Lung microvascular endothelial cell (primary cell): ENCODE measurements around the gene DUSP9. TPM values are rescaled to one million over a fixed set of nuclear protein-coding genes. Genes with fewer than 3 reads are reported as not detected.

ENCODE experiments used
- DNase-seq, 2 donors: peaks; one replicate each; pipeline versions ENCODE4 v3.0.0 to v3.0.0-alpha.2; 2010; ENCODE audit warnings: low read depth in 2 of 2
- total RNA-seq: library from RNA; depleted of rRNA; stranded (reverse); fragments of >200 nt; gene quantifications from 2 replicates; pipeline ENCODE4 v1.2.1, GENCODE V29; 2014

Gene DUSP9
- total RNA-seq, 1 donor from 2014 or later = under 0.01 TPM

DNA sequence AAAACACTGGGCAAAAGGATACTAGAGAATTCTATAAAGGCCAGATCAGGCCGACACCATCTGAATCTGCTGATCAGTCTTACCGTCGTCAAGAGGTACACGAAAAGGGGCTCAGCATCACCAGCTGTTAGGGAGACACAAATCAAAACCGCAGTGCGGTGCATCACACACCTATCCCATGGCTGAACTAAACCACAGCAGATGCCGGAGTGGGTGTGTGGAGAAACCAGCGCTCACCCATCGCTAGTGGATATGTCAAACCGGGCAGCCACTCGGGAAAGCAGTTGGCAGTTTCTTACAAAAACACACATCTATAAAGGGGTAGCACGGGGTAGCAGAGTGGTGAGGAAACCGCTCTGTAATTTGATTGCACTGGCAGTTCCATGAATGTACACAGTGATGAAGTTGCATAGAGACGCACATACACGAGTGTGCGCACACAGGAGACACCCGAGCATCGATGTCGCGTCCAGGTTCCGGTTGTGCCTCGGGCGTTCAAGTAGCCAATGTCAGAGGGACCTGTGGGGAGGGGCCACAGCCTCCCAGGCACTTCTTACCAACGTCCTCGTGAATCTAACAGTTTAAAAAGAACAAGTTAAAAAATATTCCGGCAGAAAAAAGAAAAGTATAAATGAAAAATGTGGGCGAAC, 24.9 kb upstream of the DUSP9 start:
- no peak for DNase-seq

DNA sequence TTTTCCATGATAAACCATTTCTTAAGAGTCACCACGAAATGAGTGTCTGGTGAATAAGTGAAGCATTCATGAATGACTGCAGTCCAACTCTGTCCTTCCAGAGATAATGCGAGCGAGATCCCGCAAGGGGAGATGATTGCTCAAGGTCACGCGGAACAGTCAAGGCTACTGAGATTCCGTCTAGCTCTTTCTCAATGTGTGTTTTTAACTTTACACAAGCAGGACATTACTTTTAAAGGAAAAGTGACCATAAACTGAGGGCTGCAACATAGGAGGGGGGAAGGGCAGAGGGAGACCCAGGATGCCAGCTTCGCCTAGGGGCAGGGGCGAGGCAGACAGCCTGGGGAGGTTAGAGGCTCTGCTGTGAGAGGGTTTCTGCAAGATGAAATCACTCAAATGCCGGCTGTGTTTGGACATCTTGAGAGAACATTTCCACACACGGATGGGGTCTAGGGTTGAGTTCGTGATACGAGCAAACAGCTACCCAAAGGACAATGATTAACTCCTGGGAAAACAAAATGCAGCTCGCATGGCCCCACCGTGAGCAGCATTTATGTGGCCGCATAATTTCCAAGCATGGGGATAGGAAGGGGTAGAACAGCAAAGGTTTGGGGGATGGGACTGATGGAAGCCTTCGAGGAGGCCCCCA, 24.2 kb upstream of the DUSP9 start:
- no peak for DNase-seq

DNA sequence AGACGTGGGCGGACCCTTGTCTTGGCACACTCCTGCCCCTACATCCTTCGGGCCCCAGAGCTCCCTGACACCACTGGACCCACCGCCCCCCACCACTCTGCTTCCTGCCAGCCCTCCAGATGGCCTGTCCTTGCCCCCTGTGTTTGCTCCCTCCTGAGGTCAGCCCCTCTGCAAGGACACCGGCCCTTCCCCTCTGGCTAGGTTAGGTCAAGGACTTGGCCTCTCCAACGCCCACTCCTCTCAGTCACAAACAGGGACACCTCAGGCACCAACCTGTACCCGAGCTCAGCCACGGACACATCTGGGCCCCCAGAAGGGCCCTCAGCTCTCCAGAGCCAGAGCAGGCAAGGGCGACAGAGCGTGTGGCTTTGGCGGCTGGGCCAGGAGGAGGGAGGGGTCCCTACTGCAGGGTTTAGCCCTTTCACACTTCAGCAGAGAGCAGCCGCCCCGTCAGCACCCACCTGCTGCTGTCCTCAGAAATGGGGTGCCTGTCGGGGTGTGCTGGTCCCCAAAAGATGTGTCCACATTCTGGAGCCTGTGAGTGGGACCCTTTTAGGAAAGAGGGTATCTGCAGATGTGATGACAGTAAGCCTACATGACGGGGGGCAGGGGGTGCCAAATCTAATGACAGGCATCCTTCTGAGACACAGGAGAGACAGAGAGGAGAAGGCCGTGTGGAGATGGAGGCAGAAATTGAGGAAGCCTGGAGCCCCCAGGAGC, 23.5 kb upstream of the DUSP9 start:
- DNase-seq = no peak

GRCh38 chrX:153624196-153625091, 22.6 kb upstream of the DUSP9 start:
- DNase-seq = no peak

DNA sequence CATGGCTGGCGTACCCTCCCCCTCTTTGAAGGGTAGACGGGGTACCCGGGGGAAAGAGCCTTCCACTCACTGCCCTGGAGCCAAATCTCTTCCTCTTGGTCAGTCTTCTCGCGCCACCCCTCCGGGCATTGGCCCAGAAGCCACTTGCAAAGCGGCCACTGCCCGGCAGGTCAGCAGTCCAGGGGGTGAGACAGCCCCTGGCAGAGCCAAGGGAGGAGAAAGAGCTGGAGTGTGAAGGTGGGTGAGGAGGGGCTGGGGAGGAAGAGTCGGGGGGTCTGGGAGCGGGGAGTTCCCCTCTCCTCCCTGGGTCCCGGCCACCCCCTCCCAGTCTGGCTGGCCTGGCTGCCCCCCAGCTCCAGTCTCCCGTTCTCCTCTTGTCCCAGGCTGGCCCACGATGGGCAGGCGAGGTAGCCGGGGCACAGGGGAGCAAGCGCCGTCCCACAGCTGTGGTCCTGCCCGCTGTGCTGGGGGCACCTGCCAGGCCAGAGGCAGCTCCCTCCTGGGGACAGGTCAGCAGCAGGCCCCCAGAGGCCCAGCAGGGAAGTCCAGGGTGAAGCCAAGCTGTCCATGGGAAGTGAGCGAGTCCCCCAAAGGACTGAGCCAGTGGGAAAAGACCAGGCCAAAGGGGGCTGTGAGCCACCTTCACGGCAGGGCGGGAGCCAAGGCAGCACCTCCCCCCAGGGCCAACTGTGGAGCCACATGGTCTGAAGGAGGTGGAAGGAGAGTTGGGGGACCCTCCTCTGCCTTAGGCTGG, 21.6 kb upstream of the DUSP9 start:
- no peak for DNase-seq

GRCh38 chrX:153626025-153626633, 20.9 kb upstream of the DUSP9 start:
- no peak for DNase-seq

DNA sequence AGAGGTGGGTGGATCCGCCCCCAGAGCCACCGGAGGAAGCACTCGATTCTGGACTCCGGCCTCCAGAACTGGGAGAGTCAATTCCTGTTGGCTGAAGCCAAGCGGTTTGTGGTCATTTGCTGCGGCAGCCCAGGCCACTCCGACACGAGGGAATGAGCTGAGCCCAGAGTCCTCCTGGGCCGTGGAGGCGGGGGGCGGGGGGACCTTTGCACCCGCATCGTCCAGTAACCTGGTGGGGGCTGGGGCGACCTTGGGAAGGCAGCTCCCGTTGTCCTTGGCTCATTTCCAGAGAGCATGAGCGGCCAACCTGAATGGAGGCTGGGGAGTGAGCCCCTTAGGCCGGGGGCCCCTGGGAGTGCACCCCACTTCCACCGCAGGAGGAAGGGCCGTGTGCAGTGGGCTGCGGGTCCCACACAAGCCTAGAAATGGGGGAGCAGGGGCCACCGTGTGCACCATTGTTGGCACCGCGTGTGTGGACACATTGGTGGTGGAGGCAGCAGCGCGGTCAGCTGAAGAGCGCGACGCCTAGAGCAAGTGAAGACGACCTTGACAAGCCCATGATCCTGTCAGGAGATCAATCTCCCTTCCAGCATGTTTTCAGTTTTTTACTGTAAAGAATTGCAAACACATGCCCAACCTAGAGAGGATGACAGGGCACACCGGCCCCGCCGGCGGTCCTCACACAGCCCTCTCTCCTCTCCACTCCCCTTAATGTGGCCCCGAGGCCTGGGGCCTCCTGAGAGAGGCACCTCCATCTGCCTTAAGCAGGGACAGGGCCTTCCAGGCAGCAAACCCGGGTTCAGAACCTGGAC, 19.9 kb upstream of the DUSP9 start:
- DNase-seq = no peak

DNA sequence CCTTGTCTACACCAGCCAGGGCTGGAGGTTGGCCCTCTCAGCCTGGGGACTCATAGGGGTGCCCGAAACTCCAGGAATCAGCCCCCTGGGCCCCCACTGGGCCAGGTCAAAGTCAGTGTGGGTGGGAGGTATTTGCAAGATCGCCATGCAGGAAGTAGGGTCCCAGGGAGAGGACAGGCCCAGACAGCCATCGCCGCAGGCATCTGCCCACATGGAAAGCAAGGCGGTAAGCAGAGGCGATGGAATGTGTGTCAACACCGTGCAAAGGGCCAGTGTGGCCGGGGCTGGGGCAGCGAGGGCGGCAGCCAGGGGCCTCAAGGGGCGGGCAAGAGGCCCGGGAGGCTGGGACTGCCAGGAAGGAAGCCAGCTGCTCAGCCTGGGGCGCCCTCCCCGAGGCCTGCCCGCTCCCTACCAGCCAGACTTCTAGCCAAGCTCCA, 19.3 kb upstream of the DUSP9 start:
- no peak for DNase-seq

DNA sequence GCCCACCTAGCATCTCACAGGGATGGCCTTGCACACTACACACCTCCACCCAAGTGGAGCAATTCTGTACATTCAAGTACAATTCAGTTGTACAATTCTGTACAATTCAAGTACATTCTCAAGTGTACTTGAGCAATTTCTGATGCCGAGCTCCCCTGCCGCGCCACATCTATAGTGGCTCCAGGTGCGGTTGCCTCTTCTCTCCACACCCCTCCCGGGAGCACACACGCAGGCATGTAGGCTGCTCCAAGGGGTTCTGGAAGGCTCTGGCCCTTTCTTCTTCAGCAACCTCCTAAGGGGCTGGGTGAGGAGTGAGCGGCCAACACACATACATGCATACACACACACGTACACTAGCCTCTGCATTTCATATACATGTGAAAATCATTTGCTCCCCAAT, 18.9 kb upstream of the DUSP9 start:
- DNase-seq = no peak

DNA sequence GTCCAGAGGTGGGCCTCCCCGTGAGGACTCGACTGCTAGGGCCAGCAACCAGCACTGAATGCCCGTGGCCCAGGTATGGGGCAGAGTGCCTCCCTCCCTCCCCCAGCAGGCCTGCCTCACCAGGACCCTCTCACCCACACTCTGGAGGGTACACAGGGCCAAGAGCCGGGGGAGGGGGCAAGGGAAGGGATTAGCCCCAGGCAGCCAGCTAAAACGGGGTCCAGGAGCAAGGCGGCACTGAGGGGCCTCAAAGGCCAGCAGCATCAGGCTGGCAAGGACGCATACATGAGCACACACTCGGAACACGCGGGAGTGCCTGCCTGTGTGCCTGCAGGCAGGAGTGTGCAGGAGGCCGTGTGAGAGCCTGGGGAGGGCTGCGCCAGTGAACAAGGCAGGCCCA, 18.3 kb upstream of the DUSP9 start:
- no peak for DNase-seq

GRCh38 chrX:153631346-153631745, 15.7 kb upstream of the DUSP9 start:
- no peak for DNase-seq

GRCh38 chrX:153631907-153632594, 15.0 kb upstream of the DUSP9 start:
- DNase-seq = no peak

DNA sequence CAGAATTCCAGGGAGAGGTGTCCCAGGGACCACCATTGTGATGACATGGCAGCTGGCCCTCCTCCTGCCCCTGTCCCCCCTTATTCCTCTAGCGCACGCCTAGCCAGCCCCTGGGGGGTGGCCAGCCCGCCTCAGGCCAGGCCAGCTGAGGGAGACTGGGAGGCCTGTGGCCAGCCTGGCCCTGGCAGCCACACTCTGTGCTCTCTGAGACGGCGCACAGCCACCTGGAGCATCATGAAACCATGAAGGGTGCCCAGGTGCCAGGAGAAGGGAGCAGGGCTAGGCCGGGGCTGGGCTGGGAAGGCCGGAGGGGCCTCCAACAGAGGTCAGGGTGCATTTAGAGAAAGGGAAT, 14.4 kb upstream of the DUSP9 start:
- no peak for DNase-seq

GRCh38 chrX:153633048-153633447, 14.0 kb upstream of the DUSP9 start:
- no peak for DNase-seq

- no peak for DNase-seq
These were observed 13.3 kb upstream of the DUSP9 start for GRCh38 chrX:153633607-153634180.

- no peak for DNase-seq
These were observed 12.8 kb upstream of the DUSP9 start for GRCh38 chrX:153634236-153634635.

DNA sequence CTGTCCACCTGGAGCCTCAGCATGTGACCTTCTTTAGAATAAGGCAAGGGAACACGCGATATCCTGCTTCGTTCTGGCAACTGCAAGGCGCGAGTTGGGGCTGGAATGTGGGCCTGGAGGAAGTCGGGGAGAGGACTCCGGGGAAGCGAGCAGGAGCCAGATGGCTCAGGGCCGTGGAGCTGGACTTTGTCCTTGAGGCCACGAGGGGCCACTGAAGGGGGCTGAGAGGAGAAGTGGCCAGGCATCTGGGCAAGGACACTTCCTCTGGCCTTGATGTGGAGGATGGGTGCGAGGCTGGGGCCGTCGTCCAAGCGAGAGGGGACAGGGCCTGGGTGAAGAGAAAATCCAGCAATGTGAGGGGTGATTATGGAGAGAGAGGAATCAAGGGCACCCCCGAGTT, 12.2 kb upstream of the DUSP9 start:
- DNase-seq = no peak

GRCh38 chrX:153635388-153635787, 11.6 kb upstream of the DUSP9 start:
- DNase-seq = no peak
